OCI-LY3 (cell line): ENCODE data around the gene CDC14A.

ENCODE experiments used
- CTCF ChIP-seq: fragments of 200-600, 300-600 bp; sonication (generic); IDR thresholded peaks from 2 replicates; pipeline ENCODE4 v1.5.1; 2014; ENCODE audit warnings: antibody characterized with exemption, low read length, low read depth
- EZH2phosphoT487 ChIP-seq: fragments of 200-600 bp; shearing (Covaris generic); IDR thresholded peaks from 2 replicates; pipeline ENCODE4 v1.6.1; 2018; ENCODE audit warnings: antibody characterized with exemption, mixed run types, low read depth

DNA sequence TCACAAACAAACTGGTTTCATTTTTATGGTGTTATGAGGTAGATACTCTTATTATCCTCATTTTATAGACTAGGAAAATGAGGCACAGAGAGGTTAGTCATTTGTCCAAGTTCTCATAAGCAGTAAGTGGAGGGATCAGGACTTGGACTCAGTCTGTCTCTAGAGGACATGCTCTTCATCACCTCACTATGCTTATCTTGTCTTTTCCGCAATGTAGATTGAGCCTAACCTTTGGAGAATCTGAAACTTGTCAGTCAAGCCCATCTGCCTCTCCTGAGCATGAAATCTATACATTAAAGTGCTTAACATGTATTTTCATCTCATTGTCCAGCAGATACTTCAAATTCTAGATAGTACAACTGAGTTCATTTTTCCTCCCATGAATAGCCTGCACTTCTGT, 11.8 kb upstream of the CDC14A start:
- no peak for TF ChIP-seq CTCF
- no peak for TF ChIP-seq EZH2phosphoT487
